Activated B cell treated with CpG ODN at 0.5 μM for 24 hours (primary cell): Measurements from ENCODE around the gene AKR7A2. TPM values are rescaled to one million over a fixed set of nuclear protein-coding genes. Genes with fewer than 3 reads are reported as not detected.

Experiments used
- ATAC-seq: fragments of 200-7000 bp; cut with Tn5 transposase; one replicate; pipeline ENCODE4 v1.10.0; 2021; ENCODE audit warnings: low read depth, mild to moderate bottlenecking, moderate library complexity
- CTCF ChIA-PET: fragments of 350-600 bp; sonication (Branson Sonifier 250); formaldehyde crosslinking; loops from one replicate; lab custom pipeline; 2021; ENCODE audit warnings: antibody characterized with exemption; lab: Charles Lee
- POLR2A ChIA-PET: fragments of 350-600 bp; sonication (Branson Sonifier 250); formaldehyde crosslinking; loops from one replicate; lab custom pipeline; 2021; ENCODE audit warnings: antibody characterized with exemption; lab: Charles Lee
- DNase-seq: peaks from one replicate; pipeline ENCODE4 v3.0.0; 2022
- H3K27ac Mint-ChIP-seq: one replicate; pipeline ENCODE4 v1.8.0; 2020; ENCODE audit warnings: mixed read lengths
- H3K27me3 Mint-ChIP-seq: one replicate; pipeline ENCODE4 v1.8.0; 2021; ENCODE audit warnings: mixed read lengths
- H3K36me3 Mint-ChIP-seq: one replicate; pipeline ENCODE4 v1.8.0; 2021; ENCODE audit warnings: low read depth, mixed read lengths
- H3K4me1 Mint-ChIP-seq: one replicate; pipeline ENCODE4 v1.8.0; 2021; ENCODE audit warnings: mixed read lengths
- H3K4me3 Mint-ChIP-seq: one replicate; pipeline ENCODE4 v1.8.0; 2020; ENCODE audit warnings: mild to moderate bottlenecking, mixed read lengths
- H3K9me3 Mint-ChIP-seq: one replicate; pipeline ENCODE4 v1.8.0; 2020; ENCODE audit warnings: mixed read lengths
- intact Hi-C: fragments of 100-400 bp; cut with micrococcal nuclease; formaldehyde crosslinking; loops from one replicate; pipeline ENCODE4 v1.15.1; 2024
- total RNA-seq: library from RNA; stranded (reverse); gene quantifications from 2 replicates; pipeline ENCODE4 v1.2.3, GENCODE V29; 2022
- TF ChIP-seq, protein P1 (sequence below): fragments of 200-600 bp; IDR thresholded peaks from one replicate; pipeline ENCODE4 v1.8.0; 2022; ENCODE audit warnings: antibody characterized with exemption, mild to moderate bottlenecking

AKR7A2 gene
- total RNA-seq, 1 donor from 2014 or later, result 29.9 TPM

DNA sequence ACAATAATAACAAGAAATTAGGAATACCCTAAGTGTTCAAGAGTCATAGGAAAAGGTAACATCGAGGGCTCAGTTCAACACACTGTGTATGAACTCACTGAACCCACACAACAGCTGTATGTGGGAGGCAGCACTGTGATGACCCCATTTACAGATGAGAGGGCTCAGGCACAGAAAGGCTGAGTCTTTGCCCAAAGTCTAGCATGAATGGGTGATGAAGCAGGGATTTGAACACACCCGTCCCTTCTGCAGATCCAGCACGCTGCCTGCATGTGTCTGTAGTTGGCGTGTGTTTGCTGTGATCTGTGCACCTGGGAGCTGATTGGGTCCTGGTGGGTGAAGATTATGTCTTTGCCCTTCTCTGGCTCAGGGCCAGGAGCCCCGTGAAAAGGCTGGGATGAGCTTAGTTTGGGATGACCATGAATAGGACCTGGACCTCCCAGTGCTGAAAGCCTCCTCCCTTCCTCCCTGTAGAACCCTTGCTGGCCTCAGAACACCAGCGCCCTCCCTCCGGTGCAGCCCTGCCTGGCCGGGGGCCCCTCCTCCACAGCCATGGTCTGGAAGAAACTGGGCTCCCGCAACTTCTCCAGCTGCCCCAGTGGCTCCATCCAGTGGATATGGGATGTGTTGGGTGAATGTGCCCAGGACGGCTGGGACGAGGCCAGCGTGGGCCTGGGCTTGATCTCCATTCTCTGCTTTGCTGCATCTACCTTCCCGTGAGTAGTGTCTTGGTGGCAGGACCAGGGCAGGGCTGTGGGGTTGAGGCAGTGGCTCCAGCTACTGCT is 5.4 kb upstream of the AKR7A2 start:
- H3K27me3 Mint-ChIP-seq, result no peaks in the 10 kb centered on the region
- TF ChIP-seq, protein P1, sequence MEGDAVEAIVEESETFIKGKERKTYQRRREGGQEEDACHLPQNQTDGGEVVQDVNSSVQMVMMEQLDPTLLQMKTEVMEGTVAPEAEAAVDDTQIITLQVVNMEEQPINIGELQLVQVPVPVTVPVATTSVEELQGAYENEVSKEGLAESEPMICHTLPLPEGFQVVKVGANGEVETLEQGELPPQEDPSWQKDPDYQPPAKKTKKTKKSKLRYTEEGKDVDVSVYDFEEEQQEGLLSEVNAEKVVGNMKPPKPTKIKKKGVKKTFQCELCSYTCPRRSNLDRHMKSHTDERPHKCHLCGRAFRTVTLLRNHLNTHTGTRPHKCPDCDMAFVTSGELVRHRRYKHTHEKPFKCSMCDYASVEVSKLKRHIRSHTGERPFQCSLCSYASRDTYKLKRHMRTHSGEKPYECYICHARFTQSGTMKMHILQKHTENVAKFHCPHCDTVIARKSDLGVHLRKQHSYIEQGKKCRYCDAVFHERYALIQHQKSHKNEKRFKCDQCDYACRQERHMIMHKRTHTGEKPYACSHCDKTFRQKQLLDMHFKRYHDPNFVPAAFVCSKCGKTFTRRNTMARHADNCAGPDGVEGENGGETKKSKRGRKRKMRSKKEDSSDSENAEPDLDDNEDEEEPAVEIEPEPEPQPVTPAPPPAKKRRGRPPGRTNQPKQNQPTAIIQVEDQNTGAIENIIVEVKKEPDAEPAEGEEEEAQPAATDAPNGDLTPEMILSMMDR, result no peak
- peaks cover 17% of the 10 kb centered on the region for H3K36me3 Mint-ChIP-seq
- H3K27ac Mint-ChIP-seq, result peak overlapping the region; percentile 61
- ChIA-PET CTCF (no interaction called here), POLR2A (no interaction called here)
- ATAC-seq, result no peak
- intact Hi-C loops, result loop anchor here (10.0 kb wide), 1 partner anchor 413 kb away; the partner anchor contains the start of gene ALDH4A1
- no peak for DNase-seq
- H3K9me3 Mint-ChIP-seq, result no peaks in the 10 kb centered on the region
- peaks cover 55% of the 10 kb centered on the region for H3K4me1 Mint-ChIP-seq
- no peak overlapping the region for H3K4me3 Mint-ChIP-seq

DNA sequence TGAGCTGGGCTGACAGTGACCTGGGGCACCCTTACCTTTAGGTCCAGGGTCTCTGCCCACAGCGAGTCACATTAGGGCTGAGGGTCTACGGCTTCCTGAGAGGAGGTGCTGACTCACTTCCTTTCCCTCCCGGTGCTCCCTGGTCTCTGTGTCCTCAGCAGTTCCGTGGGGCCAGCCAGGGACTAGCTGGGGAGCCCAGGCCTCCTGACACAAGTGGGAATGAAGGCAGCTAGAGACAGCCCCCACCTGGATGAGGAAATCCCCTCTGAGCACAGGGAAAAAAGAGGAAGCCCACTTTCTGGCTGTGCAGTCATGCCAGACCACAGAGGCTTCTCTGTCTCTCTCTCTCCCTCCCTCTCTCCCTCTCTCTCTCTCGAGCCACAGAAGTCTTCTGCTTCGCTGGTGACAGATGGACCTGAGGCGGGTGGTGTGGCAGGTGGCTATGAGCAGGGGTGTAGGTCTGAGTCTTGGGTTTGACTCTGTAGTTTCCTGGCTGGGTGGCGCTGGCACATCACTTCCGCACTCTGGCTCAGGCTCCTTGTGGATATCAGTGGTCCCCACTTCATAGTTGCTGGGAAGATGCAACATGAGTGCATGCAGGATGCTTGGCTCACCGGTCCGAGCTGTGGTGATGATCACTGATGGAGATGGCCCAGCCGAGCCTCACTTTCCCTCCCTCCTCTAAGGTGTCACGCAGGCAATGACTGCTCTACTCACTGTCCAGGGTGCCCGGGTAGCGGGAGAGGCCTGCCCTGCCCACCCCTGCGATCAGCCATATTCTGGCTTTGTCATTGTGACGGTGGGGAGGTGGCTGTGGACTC is 3.6 kb upstream of the AKR7A2 start:
- Mint-ChIP-seq H3K4me3 (peak overlapping the region; percentile 68), H3K9me3 (no peaks in the 10 kb centered on the region), H3K27ac (peak overlapping the region; percentile 61), H3K27me3 (no peaks in the 10 kb centered on the region), H3K4me1 (peaks cover 65% of the 10 kb centered on the region), H3K36me3 (peaks cover 14% of the 10 kb centered on the region)
- intact Hi-C loops, result loop anchor here (2.0 to 10.0 kb wide), 3 partner anchors 25 to 411 kb away; partner anchors contain the start of genes ALDH4A1 and UBR4
- peak; percentile 43 for ATAC-seq
- TF ChIP-seq, protein P1, result no peak
- CTCF ChIA-PET, result no interaction called here
- DNase-seq, result peak; percentile 44
- POLR2A ChIA-PET, result interaction anchor here (0.6 kb wide), 1 partner anchor 856 kb away, joined by 4 read pairs; no protein-coding TSS in a partner anchor

DNA sequence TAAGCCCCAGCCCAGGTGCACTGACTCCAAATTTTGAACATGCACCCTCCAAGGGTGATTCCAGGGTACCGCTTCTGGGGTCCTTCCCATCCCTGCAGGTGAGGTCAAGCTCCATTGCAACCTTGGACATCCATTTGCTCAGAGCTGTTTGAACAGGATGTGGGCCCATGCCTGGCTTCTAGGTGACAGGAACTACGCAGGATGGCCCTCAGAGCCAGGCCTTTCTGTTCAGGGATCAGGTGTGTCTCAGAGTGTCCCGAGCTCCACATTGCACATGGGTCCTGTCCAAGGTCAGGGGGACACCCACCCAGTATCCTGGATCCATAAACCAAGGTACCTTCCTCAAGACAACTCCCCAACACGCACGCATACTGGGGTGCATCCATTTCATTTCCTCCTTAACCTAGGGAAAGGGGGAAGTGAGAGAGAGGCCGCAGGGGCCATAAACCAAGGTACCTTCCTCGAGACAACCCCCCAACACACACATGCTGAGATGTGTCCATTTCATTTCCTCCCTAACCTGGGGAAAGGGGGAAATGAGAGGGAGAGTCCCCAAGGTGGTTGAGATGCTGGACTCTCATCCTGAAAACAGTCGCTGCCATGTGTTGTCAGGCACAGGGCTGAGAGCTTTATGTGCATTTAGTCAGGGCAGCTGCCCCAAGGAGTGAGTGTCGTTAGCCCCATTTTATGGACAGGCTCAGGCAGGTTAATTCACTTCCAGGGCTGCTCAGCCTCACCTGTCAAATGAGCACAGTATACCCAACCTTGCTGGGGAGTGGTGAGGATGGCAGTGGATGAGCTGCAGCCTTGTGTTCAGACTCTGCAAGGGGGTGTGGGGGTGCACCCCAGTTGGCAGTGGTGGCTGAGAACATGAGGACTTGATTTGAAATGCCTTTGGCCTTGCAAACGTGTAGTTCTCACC is 2.3 kb upstream of the AKR7A2 start:
- TF ChIP-seq, protein P1, result no peak
- no peak for DNase-seq
- intact Hi-C loops, result loop anchor here (2.0 to 10.0 kb wide), 6 partner anchors 27 to 409 kb away; partner anchors contain the start of genes ALDH4A1, CAPZB and UBR4
- ATAC-seq, result no peak
- Mint-ChIP-seq H3K4me1 (peaks cover 67% of the 10 kb centered on the region), H3K27ac (peak overlapping the region; percentile 61), H3K9me3 (no peaks in the 10 kb centered on the region), H3K36me3 (peaks cover 14% of the 10 kb centered on the region), H3K4me3 (peak overlapping the region; percentile 55), H3K27me3 (no peaks in the 10 kb centered on the region)
- ChIA-PET CTCF (no interaction called here), POLR2A (interaction anchor here (0.9 to 2.9 kb wide), 3 partner anchors 63 to 283 kb away, joined by 3 to 12 read pairs (median 4); partner anchors contain the start of genes EMC1 and MRTO4)

DNA sequence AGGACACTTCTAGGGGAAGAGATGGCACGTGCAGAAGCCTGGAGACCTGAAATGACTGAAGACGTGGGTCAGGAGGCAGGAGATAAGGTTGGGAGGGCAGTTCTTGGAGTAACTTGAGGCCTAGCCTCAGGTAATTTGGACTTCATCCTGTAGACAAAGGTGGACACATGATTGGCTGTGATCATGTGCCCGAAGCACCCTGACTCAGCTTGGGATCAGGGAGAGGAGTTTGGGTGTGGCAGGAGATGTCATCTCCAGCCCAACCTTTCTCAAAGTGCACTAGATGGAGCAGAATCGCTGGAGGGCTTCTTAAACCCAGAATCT is 1.7 kb upstream of the AKR7A2 start:
- no peak for DNase-seq
- Mint-ChIP-seq H3K9me3 (no peaks in the 10 kb centered on the region), H3K4me3 (peak overlapping the region; percentile 73), H3K36me3 (peaks cover 14% of the 10 kb centered on the region), H3K27me3 (no peaks in the 10 kb centered on the region), H3K27ac (peak overlapping the region; percentile 61), H3K4me1 (peaks cover 67% of the 10 kb centered on the region)
- TF ChIP-seq, protein P1, result no peak
- intact Hi-C loops, result loop anchor here (2.0 to 10.0 kb wide), 4 partner anchors 77 to 409 kb away; partner anchors contain the start of genes ALDH4A1 and CAPZB
- ChIA-PET CTCF (interaction anchor here (0.6 kb wide), 1 partner anchor 268 kb away, joined by 3 read pairs; no protein-coding TSS in a partner anchor), POLR2A (interaction anchor here (0.9 to 2.9 kb wide), 3 partner anchors 62 to 283 kb away, joined by 3 to 12 read pairs (median 4); partner anchors contain the start of genes EMC1 and MRTO4)
- no peak for ATAC-seq
